Daoy (cell line): Measurements from ENCODE around the gene ANAPC4. TPM values are rescaled to one million over a fixed set of nuclear protein-coding genes. Genes with fewer than 3 reads are reported as not detected.

Source experiments
- DNase-seq: peaks from one replicate; pipeline ENCODE4 v3.0.0-alpha.2; 2015; ENCODE audit warnings: low read depth
- total RNA-seq: library from RNA; depleted of rRNA; stranded (reverse); fragments of >200 nt; shearing (Covaris generic); gene quantifications from 2 replicates; pipeline ENCODE4 v1.2.3, GENCODE V29; 2014

ANAPC4 gene
- total RNA-seq, 1 experiment from 2014 or later, result 23.3 TPM

GRCh38 chr4:25377572-25378436 is 741 bp downstream of the ANAPC4 start:
- DNase-seq, result no peak

DNA sequence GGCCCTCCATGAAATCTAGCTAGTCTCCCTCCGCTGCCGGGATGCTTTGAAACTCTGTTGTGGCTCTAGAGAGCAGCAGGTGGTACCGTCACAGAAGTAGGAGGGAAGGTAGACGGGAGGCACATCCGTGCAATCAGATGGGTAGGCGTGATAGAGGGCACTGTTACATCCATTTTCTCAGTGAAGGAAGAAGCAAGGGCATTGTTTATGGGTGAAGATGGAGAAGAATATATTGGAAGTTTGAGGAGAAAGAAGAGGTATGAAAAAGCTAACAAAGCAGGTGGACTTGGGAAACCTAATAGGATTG is 1.3 kb downstream of the ANAPC4 start:
- no peak for DNase-seq

- no peak for DNase-seq
Observed at GRCh38 chr4:25379591-25379990, 2.5 kb downstream of the ANAPC4 start.

DNA sequence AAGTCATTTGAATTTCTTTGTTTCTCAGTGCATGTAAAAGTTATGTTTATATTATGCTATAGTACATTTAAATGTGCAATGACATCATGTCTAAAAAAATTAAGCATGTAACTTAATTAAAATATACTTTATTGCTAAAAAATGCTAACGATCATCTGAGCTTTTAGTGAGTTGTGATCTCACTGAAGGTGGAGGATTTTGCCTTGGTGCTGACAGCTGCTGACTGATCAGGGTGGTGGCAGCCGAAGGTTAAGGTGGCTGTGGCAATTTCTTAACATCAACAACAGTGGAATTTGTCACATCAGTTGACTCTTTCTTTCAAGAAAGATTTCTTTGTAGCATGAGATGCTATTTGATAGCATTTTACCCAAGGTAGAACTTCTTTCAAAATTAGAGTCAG is 6.6 kb downstream of the ANAPC4 start:
- DNase-seq, result no peak

GRCh38 chr4:25386926-25387325 is 9.9 kb downstream of the ANAPC4 start:
- DNase-seq, result no peak

DNA sequence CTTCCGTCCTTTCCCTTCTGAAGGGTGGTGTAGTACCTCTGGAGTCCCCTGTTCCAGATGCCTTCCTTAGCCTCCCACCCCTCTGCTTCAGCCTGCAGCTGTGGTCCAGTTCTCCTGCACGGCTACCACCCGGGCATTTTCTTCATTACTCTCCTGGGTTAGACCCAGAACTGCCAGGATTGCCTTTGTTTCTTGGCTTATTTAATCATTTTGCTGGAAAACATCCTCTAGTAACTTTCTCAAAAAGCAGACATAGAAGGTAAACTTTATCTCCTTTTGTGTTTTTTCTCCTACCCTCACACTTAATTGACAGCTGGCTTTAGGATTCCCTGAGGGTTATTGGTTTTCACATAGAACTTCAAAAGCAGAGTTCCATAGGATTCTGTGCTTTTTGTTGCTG is 20.2 kb downstream of the ANAPC4 start:
- no peak for DNase-seq

GRCh38 chr4:25399510-25399909 is 22.4 kb downstream of the ANAPC4 start:
- DNase-seq, result no peak

GRCh38 chr4:25401066-25401465 is 24.0 kb downstream of the ANAPC4 start:
- no peak for DNase-seq

DNA sequence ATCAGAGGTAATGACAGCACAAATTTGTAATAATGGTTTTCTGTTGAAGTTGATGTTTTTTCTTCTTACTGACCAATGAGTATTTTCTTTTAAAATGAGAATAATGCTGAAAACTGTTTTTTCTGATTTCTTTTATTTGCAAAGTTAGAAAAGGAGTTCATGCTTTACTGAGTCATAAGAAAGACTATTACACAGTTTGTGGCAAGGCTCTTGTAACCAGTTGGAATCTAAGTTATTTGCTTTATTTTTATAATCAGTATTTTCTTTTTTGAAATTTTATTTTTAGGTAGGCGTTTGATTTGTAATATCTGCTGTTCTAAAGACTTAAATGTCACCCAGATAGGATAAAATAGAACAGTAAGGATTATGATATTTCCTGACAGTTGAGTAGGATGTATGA is 25.5 kb downstream of the ANAPC4 start:
- no peak for DNase-seq

DNA sequence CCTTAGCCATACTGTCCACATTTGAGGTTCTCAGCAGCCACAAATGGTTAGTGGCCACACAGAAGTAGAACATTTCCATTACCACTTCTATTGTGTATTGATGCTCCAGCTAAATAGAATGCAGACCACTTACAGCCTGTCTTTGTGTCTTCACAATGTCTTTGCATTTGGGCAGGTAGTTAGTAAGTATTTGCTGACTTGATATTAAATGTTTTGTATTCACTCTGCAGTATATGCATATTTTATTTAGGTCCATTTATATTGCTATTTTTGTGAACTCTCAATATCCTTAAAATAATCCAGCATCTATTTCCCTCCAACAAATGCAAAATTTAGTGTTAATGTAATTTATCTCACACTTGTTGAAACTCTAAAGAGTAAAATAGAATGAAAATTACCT is 26.6 kb downstream of the ANAPC4 start:
- DNase-seq, result no peak

DNA sequence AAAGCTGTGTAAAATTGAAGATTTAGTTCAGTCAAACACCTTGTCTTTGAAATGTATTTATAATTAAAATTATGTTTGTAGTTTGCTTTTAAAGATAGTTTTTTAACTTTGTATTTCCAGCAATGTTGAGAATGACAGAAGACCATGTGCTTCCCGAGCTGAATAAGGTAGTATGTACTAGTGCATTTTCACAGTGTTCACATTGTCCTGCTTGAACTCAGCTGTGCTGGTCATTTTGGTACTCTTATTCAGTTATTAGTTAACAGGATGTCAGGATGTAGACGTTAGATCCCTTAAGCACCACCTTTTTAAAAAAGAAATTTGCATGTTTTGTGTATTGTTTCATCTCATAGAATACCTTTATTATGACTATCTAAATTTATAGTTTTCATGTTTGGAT is 28.4 kb downstream of the ANAPC4 start:
- no peak for DNase-seq

DNA sequence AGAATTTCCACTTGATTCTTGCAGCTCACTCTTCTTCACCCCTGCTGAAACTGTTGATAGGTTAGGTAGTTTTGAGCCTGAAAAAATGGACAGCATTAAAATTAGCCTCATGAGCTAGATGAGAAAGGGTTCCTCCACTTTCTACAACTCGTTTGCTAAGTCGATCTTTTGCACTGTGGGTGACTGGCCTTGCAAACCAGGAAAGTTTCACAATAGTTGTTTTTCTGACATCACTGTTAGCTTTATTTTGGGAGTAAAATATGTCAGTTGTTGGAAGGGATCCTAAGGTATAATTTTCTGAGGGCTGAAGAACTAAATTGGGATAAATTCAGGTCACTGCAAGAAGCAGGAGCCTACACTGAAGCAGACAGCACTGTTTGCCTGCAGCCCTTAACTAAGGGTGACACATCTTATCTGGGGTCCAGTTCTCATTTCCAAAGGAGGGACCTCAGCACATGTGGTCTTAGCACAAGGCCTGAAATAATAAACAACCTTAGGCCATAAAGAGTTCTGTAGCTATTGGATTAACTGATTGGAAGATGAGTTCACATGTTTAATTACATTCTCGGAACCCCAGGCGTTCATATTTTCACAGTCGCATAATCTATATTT is 29.1 kb downstream of the ANAPC4 start:
- DNase-seq, result no peak

- no peak for DNase-seq
Observed at GRCh38 chr4:25410820-25411529, 33.9 kb downstream of the ANAPC4 start.

DNA sequence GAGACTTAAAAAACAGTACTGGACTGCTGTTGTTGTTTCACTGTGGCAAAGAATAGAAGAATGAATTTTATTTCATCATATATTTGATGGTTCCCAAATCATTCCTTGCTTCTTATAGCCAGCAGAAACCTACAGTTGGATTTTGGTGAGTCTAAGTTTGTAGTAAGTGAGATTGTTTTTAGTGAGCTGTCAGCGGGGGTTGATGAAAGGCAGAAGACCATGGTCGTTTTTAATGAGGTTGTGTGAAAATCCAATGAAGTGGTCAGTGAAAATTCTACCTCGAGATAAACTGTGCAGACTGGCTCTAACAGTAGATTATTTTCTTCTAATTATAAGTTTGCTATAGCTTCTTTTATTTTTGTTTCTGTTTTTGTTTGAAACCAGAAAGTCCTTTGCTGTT is 36.2 kb downstream of the ANAPC4 start:
- DNase-seq, result no peak

DNA sequence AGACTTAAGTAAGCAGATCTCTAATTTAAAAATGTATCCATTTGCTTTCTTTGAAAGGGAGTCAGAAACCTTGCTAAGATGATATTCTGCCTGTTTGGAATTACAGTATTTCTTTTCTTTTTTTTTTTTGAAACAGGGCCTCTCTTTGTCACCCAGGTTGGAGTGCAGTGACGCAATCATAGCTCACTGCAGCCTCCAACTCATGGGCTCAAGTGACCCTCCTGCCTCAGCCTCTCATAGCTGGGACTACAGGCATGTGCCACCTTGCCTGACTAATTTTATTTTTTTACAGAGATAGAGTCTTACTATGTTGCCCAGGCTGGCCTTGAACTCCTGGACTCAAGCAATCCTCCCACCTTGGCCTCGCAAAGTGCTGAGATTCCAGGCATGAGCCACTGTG is 40.0 kb downstream of the ANAPC4 start:
- no peak for DNase-seq

GRCh38 chr4:25420931-25421330 is 43.9 kb downstream of the ANAPC4 start:
- DNase-seq, result no peak

- DNase-seq, result no peak
Observed at GRCh38 chr4:25421816-25422525, 44.9 kb downstream of the ANAPC4 start.

DNA sequence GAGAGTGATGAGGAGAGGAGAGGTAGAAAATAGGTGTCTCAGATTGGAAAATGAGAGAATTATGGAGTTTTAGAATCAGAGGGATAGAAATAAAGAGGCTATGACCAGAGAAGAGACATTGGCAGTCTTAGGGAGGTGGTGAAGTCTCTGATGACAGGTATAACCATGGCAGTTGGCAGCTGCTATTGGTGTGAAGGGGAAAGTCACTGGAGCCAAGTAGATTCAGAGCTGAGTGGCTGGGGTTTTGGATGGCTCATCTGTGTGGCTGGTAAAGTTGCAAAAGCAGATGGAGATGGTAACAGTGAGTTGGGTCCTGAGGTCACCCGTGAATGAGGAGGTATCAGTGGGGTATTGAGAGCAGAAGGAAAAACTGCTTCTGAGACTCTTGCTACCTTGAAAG is 46.5 kb downstream of the ANAPC4 start:
- DNase-seq, result no peak

GRCh38 chr4:25424539-25425228 is 47.6 kb downstream of the ANAPC4 start:
- no peak for DNase-seq

DNA sequence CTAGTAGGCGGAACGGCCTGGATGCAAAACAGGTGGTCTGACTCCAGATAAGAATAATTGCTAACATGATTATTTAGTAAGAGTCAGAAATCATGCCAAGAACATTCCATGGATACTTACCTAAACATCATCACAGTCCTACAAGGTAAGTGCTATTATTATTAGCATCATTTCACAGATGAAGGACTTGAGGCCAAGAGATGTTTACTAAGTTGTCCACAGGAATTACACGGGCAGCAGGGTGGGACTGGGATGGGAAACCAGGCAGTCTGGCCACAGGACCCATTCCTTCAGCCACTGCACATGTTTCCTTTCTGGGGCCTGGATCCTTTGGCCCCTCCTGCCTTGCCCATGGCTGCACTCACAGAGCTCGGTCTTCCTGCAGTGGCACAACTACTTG is 48.3 kb downstream of the ANAPC4 start:
- DNase-seq, result no peak

DNA sequence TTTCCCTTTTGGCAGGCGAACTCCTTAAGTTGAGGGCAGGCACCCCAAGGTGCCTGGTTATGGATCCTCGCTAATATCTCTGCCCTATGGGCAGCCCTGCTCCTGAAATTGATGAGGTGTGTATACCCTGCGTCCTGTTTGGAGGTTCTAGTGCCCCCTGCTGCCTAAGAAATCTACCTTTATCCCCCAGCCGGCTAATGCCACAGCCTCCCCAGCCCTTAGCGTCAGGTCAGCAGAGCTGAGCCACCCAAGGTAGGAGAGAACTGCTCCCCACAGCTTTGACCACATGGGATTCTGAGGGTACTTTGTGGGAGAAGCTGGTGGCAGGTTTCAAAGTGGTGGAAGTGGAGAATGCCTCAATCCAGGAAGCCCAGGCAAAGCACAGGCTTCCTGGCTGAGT is 50.8 kb downstream of the ANAPC4 start:
- DNase-seq, result no peak

DNA sequence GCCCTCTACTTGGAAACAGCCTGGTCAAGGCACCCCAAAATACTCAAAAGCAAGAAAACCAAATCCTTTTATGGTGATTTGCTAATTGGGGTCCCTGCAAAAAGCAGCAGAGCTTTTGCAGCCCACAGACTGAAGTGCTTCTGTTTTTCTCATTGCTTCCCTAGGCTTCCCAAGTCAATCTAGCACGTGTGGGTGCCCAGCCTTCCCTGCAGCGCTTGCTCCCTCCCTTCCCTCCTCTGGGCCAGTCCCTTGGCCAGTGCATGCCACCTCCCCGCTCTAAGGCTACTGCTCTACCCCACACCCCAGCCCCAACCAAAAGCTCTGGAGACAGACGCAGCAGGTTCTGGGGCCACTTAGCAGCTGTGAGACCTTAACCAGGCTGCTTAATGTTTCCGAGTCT is 53.6 kb downstream of the ANAPC4 start:
- DNase-seq, result no peak
